NB4 (cell line): Measurements from ENCODE around the gene PSTPIP2.

Source experiments
- MAX ChIP-seq: IDR thresholded peaks from 2 replicates; pipeline ENCODE4 v1.6.1; 2011; ENCODE audit warnings: low read depth, low read length
- MYC ChIP-seq: IDR thresholded peaks from 2 replicates; pipeline ENCODE4 v1.6.1; 2011; ENCODE audit warnings: low read depth, low read length
- POLR2A ChIP-seq: IDR thresholded peaks from 2 replicates; pipeline ENCODE4 v1.6.1; 2011; ENCODE audit warnings: mild to moderate bottlenecking; ENCODE audit not compliant: insufficient read length; ENCODE audit errors: extremely low read depth
- TF ChIP-seq, protein P1 (sequence below): IDR thresholded peaks from one replicate; pipeline ENCODE4 v1.5.1; 2012; ENCODE audit warnings: low read depth, low read length

GRCh38 chr18:46068763-46069162 lies 3.3 kb downstream of the PSTPIP2 start:
- TF ChIP-seq, protein P1, sequence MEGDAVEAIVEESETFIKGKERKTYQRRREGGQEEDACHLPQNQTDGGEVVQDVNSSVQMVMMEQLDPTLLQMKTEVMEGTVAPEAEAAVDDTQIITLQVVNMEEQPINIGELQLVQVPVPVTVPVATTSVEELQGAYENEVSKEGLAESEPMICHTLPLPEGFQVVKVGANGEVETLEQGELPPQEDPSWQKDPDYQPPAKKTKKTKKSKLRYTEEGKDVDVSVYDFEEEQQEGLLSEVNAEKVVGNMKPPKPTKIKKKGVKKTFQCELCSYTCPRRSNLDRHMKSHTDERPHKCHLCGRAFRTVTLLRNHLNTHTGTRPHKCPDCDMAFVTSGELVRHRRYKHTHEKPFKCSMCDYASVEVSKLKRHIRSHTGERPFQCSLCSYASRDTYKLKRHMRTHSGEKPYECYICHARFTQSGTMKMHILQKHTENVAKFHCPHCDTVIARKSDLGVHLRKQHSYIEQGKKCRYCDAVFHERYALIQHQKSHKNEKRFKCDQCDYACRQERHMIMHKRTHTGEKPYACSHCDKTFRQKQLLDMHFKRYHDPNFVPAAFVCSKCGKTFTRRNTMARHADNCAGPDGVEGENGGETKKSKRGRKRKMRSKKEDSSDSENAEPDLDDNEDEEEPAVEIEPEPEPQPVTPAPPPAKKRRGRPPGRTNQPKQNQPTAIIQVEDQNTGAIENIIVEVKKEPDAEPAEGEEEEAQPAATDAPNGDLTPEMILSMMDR: no peak
- no peak for TF ChIP-seq MAX
- no peak for TF ChIP-seq POLR2A
- no peak for TF ChIP-seq MYC
